ENCODE measurements around the gene ZBTB20. TPM values are rescaled to one million over a fixed set of nuclear protein-coding genes. Genes with fewer than 3 reads are reported as not detected.

Gene ZBTB20
- 10 to 100 TPM in 1 of 2 donors, 1 to 10 TPM in 1; 4.0 to 10.3 TPM for total RNA-seq

GRCh38 chr3:115146418-115147328 is at the start of gene ZBTB20:
ZBTB20 (minus strand) TSS chr3:115147288.

DNA sequence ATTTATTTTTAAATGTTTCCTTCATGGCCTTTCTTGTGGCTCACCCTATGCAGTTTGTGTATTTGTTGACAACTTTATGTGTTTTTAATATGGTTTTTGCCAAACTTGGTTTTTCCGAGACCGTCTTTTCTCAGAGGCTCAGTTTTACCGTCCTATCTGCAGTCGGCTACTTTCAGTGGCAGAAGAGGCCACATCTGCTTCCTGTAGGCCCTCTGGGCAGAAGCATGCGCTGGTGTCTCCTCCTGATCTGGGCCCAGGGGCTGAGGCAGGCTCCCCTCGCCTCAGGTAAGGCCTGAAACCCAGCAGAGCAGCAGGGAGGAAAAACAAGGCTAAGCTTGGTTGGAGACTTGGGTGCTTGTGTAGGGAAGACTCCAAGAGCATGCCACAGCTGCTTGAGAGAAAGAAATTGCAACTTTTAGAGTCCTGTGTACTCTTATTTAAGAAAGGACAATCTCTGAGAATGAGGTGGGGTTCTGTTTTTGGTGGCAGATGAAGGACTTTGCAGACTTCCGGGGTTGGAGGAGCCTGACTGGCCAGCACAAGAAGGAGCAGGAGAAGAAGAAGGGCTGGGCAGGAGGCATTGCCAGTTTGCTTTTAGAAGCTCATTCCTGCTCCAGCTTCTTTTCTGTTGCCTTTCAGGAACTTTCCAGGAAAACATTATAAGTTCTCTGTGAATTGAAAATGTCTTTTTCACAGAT is 853.1 kb downstream of the ZBTB20 start, which contains the start of gene TIGIT:
Gene TIGIT, plus strand, starts transcription at position 191 of the 698 bp plus-strand sequence. Its CDS starts 34 bp downstream, at position 225.

Small RNA genes within 50 kb of the gene (small RNA-seq; reads per million reads assigned to genes)
- gene MIR4796, result 3.6 to 4.8 reads per million in 2 donors
